Esophagus squamous epithelium (tissue), 5 donors: ENCODE results near the gene CDC42BPA. TPM values are rescaled to one million over a fixed set of nuclear protein-coding genes. Genes with fewer than 3 reads are reported as not detected.

Experiments used
- DNase-seq: peaks from one replicate; lab custom pipeline; 2025; lab: John Stamatoyannopoulos, UW
- H3K27ac ChIP-seq, 4 donors: fragments of 200-600 bp; sonication (generic); one replicate each; pipeline ENCODE4 v1.5.1; 2016 to 2019; ENCODE audit warnings: mild to moderate bottlenecking in 1 of 4
- H3K27me3 ChIP-seq, 4 donors: fragments of 200-600 bp; sonication (generic); 1 replicate in 3 of 4; 2 replicates in 1 of 4; pipeline versions ENCODE4 v1.5.1 to v1.6.0; 2017 to 2021; ENCODE audit warnings: antibody characterized with exemption in 1 of 4
- H3K36me3 ChIP-seq, 3 donors: fragments of 200-600 bp; sonication (generic); one replicate each; pipeline ENCODE4 v1.5.1; 2016 to 2019
- H3K4me1 ChIP-seq, 3 donors: fragments of 200-600 bp; sonication (generic); one replicate each; pipeline ENCODE4 v1.5.1; 2017 to 2019
- H3K4me3 ChIP-seq, 4 donors: fragments of 200-600 bp; sonication (generic); 1 replicate in 3 of 4; 2 replicates in 1 of 4; pipeline ENCODE4 v1.5.1; 2016 to 2019; ENCODE audit warnings: mild to moderate bottlenecking in 2 of 4, moderate library complexity in 1 of 4
- H3K9me3 ChIP-seq, 3 donors: fragments of 200-600 bp; sonication (generic); one replicate each; pipeline ENCODE4 v1.5.1; 2016 to 2019
- CTCF ChIP-seq, 6 experiments: fragments of 450-650 bp in 4 of 6; fragments of 200-600 bp in 2 of 6; sonication (generic) in 2 of 6; IDR thresholded peaks; one replicate each; pipeline ENCODE4 v1.5.1; 2016 to 2019; ENCODE audit warnings: antibody characterized with exemption in 6 of 6, mild to moderate bottlenecking in 4 of 6, moderate library complexity in 4 of 6
- POLR2A ChIP-seq, 4 donors: fragments of 450-650 bp; IDR thresholded peaks; one replicate each; pipeline ENCODE4 v1.6.1; 2017; ENCODE audit warnings: antibody characterized with exemption in 4 of 4, mild to moderate bottlenecking in 4 of 4, moderate library complexity in 3 of 4
- WGBS, 2 donors: methylation state at CpG; one replicate each; pipeline ENCODE4 v1.1.5; 2018; 5-methylcytosine and 5-hydroxymethylcytosine counted together
- intact Hi-C: fragments of 100-400 bp; cut with DNase I; formaldehyde crosslinking; loops from one replicate; pipeline ENCODE4 v1.15.0; 2022
- total RNA-seq, 4 donors: library from RNA; depleted of rRNA; stranded (reverse); fragments of >200 nt; gene quantifications; one replicate each; pipeline ENCODE4 v1.1.0, GENCODE V29; 2016
- donor health status: DM: yes; HTN: yes; CAD: no.

The CDC42BPA gene
- total RNA-seq, 4 donors from 2014 or later = 4.3 to 33.6 (median 17.2) TPM

DNA sequence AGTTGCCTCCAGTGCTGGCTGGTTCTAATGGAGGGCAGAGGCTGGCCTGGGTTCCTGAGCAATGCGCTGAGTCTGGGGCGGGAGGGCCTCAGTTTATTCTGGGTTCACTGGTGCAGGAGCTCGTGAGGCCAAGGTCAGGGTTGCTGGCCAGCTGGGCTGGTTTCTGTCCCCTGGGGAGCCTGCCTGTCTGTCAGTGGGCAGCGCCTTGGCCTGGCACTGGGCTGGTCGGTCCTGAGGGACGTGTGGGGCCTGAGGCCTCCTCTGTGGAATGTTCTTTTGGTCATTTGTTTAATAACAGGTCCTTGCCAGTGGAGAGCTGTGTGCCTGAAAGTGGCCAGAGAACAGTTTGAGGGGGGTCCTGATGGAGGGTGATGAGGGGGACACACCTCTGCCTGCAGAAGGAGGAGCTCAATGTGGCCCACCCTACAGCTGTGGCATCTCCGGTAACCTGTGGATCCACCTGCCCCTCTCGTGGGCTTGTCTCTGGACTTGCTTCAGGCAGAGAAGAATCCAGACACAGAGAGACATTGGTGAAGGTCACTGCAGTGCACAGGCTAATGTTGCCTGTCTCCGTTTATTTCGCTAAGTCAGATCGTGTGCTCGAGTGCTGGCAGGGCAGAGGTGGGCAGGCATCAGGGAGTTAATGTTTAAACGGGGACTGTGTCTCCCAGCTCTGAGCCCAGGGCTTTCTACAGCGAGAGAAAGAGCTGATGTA lies 343.6 kb downstream of the CDC42BPA start:
- TF ChIP-seq POLR2A (IDR thresholded peaks at IDR 0.05) (no peak), CTCF (IDR thresholded peaks at IDR 0.05) (no peak)
- Histone ChIP-seq H3K4me1 (peaks cover 22 to 34% (median 30%) of the 10 kb centered on the region in 3 donors), H3K27me3 (no peaks in the 10 kb centered on the region), H3K4me3 (peak overlapping the region in 1 of 4 donors; percentile 21), H3K9me3 (peaks cover 0 to 13% (median 4%) of the 10 kb centered on the region in 3 donors), H3K36me3 (peaks cover 0 to 58% (median 5%) of the 10 kb centered on the region in 3 donors), H3K27ac (peak overlapping the region; percentile 75 to 92 (median 88))
- 66 to 71% methylated on average over 7 to 8 of the region's 14 CpGs for WGBS, 2 donors
- no peak for DNase-seq
- intact Hi-C loops = no loop called here

GRCh38 chr1:226973898-226974543 lies 344.3 kb downstream of the CDC42BPA start:
- WGBS, 2 donors = 43 to 45% methylated on average over 1 to 6 of the region's 11 CpGs
- Histone ChIP-seq H3K27ac (peak overlapping the region; percentile 75 to 92 (median 88)), H3K36me3 (peaks cover 0 to 58% (median 5%) of the 10 kb centered on the region in 3 donors), H3K9me3 (peaks cover 0 to 13% (median 4%) of the 10 kb centered on the region in 3 donors), H3K4me1 (peaks cover 22 to 34% (median 30%) of the 10 kb centered on the region in 3 donors), H3K27me3 (no peaks in the 10 kb centered on the region), H3K4me3 (peak overlapping the region in 1 of 4 donors; percentile 21)
- TF ChIP-seq POLR2A (IDR thresholded peaks at IDR 0.05) = no peak
- no peak for TF ChIP-seq CTCF (IDR thresholded peaks at IDR 0.05)
- intact Hi-C loops = no loop called here
- no peak for DNase-seq

- H3K9me3 ChIP-seq = peaks cover 0 to 13% (median 4%) of the 10 kb centered on the region in 3 donors
- peak overlapping the region; percentile 75 to 92 (median 88) for H3K27ac ChIP-seq
- no peaks in the 10 kb centered on the region for H3K27me3 ChIP-seq
- H3K36me3 ChIP-seq = peaks cover 0 to 58% (median 5%) of the 10 kb centered on the region in 3 donors
- peaks cover 22 to 34% (median 30%) of the 10 kb centered on the region in 3 donors for H3K4me1 ChIP-seq
- TF ChIP-seq POLR2A (IDR thresholded peaks at IDR 0.05) = no peak
- TF ChIP-seq CTCF (IDR thresholded peaks at IDR 0.05) = no peak
- intact Hi-C loops = no loop called here
- DNase-seq = no peak
- 62% methylated on average over 2 of the region's 5 CpGs; no CpG with 5 or more reads in 1 of the 2 donors for WGBS, 2 donors
- H3K4me3 ChIP-seq = no peak overlapping the region
Observed at GRCh38 chr1:226973371-226973897, 344.9 kb downstream of the CDC42BPA start.

DNA sequence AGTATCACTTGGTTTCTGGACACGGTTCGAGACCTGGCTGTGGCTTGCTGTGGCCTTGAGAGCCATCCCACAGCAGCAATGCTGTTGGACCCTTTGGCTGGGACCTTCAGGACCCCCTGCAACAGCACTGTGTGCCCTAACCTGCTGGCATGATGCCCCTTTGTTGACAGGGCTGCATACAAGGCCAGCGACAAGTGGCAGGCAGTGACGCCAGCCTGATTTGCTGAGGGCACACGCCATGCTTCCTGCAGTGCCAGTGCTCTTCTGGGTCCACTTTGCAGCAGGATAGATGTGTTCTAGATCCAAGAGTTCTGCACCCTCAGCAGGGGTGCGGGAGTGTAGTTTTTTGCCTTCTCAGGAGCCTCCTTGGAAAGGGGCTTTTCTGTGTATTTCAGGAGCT lies 345.4 kb downstream of the CDC42BPA start:
- H3K9me3 ChIP-seq = peaks cover 0 to 13% (median 4%) of the 10 kb centered on the region in 3 donors
- TF ChIP-seq POLR2A (IDR thresholded peaks at IDR 0.05) (no peak), CTCF (IDR thresholded peaks at IDR 0.05) (no peak)
- H3K4me3 ChIP-seq = no peak overlapping the region
- no peaks in the 10 kb centered on the region for H3K27me3 ChIP-seq
- no peak for DNase-seq
- H3K36me3 ChIP-seq = peaks cover 0 to 56% (median 5%) of the 10 kb centered on the region in 3 donors
- intact Hi-C loops = no loop called here
- H3K27ac ChIP-seq = peak overlapping the region; percentile 39 to 88 (median 81)
- H3K4me1 ChIP-seq = peaks cover 22 to 34% (median 30%) of the 10 kb centered on the region in 3 donors
- 88 to 90% methylated on average over 4 to 5 of the region's 6 CpGs for WGBS, 2 donors
